Measurements from ENCODE around the gene RPS4Y1. TPM values are rescaled to one million over a fixed set of nuclear protein-coding genes. Genes with fewer than 3 reads are reported as not detected.

The RPS4Y1 gene
- total RNA-seq, 6 experiments from 2014 or later: 88.1 TPM; not detected in 5

DNA sequence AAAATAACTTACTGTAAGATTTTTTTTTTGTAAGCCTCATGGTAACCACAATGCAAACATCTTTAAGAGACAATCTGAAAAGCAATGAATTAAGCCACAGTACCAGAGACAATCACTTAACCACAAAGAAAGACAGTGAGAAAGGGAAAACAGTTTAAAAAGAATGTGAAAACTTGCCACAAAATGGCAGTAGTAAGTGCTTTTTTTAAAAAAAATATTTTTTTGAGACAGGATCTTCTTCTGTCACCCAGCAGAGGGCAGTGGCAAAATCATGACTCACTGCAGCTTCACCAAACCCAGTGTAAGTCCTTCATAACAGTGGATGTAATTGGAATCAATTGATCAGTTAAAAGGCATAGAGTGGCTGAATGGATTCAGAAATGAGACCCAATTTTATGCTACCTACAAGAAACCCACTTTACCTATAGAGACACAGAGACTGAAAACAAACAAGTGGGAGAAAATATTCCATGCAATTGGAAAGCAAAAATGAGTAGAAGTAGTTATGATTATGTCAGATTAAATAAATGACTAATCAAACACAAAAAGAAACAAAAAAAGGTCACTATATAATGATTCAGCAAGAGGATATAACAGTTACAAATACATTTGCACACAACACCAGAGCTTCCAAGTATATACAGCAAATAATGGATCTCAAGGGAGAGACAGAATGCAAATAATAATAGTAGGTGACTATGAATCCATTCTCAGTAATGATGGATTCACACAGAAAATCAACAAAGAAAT, 71.8 kb downstream of the RPS4Y1 start:
- peak in 1 of 4 donors; percentile 70 for ATAC-seq
- H3K27ac ChIP-seq: no peak overlapping the region
- H3K36me3 ChIP-seq: no peaks in the 10 kb centered on the region
- H3K9me3 ChIP-seq: no peaks in the 10 kb centered on the region
- H3K27me3 ChIP-seq: no peaks in the 10 kb centered on the region
- TF ChIP-seq, protein P1, sequence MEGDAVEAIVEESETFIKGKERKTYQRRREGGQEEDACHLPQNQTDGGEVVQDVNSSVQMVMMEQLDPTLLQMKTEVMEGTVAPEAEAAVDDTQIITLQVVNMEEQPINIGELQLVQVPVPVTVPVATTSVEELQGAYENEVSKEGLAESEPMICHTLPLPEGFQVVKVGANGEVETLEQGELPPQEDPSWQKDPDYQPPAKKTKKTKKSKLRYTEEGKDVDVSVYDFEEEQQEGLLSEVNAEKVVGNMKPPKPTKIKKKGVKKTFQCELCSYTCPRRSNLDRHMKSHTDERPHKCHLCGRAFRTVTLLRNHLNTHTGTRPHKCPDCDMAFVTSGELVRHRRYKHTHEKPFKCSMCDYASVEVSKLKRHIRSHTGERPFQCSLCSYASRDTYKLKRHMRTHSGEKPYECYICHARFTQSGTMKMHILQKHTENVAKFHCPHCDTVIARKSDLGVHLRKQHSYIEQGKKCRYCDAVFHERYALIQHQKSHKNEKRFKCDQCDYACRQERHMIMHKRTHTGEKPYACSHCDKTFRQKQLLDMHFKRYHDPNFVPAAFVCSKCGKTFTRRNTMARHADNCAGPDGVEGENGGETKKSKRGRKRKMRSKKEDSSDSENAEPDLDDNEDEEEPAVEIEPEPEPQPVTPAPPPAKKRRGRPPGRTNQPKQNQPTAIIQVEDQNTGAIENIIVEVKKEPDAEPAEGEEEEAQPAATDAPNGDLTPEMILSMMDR (IDR thresholded peaks at IDR 0.05): no peak
- no peak for TF ChIP-seq POLR2A (IDR thresholded peaks at IDR 0.05)
- H3K4me3 ChIP-seq: no peak overlapping the region
- H3K4me1 ChIP-seq: no peaks in the 10 kb centered on the region
- intact Hi-C loops (cut with DNase I): no loop called here
- DNase-seq: no peak

Small RNAs within 50 kb of the gene (small RNA-seq; reads per million reads assigned to genes)
- 0 reads per million in 2 experiments for gene TOMM22P2

Other genes starting within 250 kb of the RPS4Y1 start
- not detected for gene SRY, start 53.9 kb upstream of the RPS4Y1 start, total RNA-seq
- gene ZFY, start 93.8 kb downstream of the RPS4Y1 start, total RNA-seq: 1 to 10 TPM in 1 of 6 experiments, not detected in 5; 5.5 TPM